ENCODE data around the gene GAS2L1.

GAS2L1 gene

GRCh38 chr22:29284196-29284595, 22.3 kb upstream of the GAS2L1 start:
- no peak for TF ChIP-seq CTCF (IDR thresholded peaks at IDR 0.05)
- Histone ChIP-seq H3K9me3 (no peaks in the 10 kb centered on the region), H3K4me3 (ENCODE audit: low read depth in 1 of 2, low read length in 1 of 2) (no peak overlapping the region), H3K27me3 (no peaks in the 10 kb centered on the region), H3K36me3 (peaks cover 95% of the 10 kb centered on the region), H3K4me1 (ENCODE audit: control insufficient read depth in 1 of 2, insufficient read depth in 1 of 2, low read depth in 1 of 2, low read length in 1 of 2) (no peaks in the 10 kb centered on the region), H3K27ac (no peak overlapping the region)

GRCh38 chr22:29288837-29289236, 17.6 kb upstream of the GAS2L1 start:
- Histone ChIP-seq H3K9me3 (no peaks in the 10 kb centered on the region), H3K36me3 (peaks cover 99% of the 10 kb centered on the region), H3K4me3 (ENCODE audit: low read depth in 1 of 2, low read length in 1 of 2) (no peak overlapping the region), H3K27me3 (no peaks in the 10 kb centered on the region), H3K27ac (no peak overlapping the region), H3K4me1 (ENCODE audit: control insufficient read depth in 1 of 2, insufficient read depth in 1 of 2, low read depth in 1 of 2, low read length in 1 of 2) (no peaks in the 10 kb centered on the region)
- no peak for TF ChIP-seq CTCF (IDR thresholded peaks at IDR 0.05)

GRCh38 chr22:29290061-29290460, 16.4 kb upstream of the GAS2L1 start:
- Histone ChIP-seq H3K36me3 (peaks cover 99% of the 10 kb centered on the region), H3K27ac (no peak overlapping the region), H3K4me1 (ENCODE audit: control insufficient read depth in 1 of 2, insufficient read depth in 1 of 2, low read depth in 1 of 2, low read length in 1 of 2) (no peaks in the 10 kb centered on the region), H3K9me3 (no peaks in the 10 kb centered on the region), H3K4me3 (ENCODE audit: low read depth in 1 of 2, low read length in 1 of 2) (no peak overlapping the region), H3K27me3 (no peaks in the 10 kb centered on the region)
- TF ChIP-seq CTCF (IDR thresholded peaks at IDR 0.05): no peak

GRCh38 chr22:29291215-29291614, 15.2 kb upstream of the GAS2L1 start:
- no peaks in the 10 kb centered on the region for H3K9me3 ChIP-seq
- no peaks in the 10 kb centered on the region for H3K4me1 ChIP-seq (ENCODE audit: control insufficient read depth in 1 of 2, insufficient read depth in 1 of 2, low read depth in 1 of 2, low read length in 1 of 2)
- H3K27me3 ChIP-seq: no peaks in the 10 kb centered on the region
- H3K27ac ChIP-seq: no peak overlapping the region
- TF ChIP-seq CTCF (IDR thresholded peaks at IDR 0.05): no peak
- no peak overlapping the region for H3K4me3 ChIP-seq (ENCODE audit: low read depth in 1 of 2, low read length in 1 of 2)
- H3K36me3 ChIP-seq: peaks cover 99% of the 10 kb centered on the region

GRCh38 chr22:29292379-29292778, 14.1 kb upstream of the GAS2L1 start:
- Histone ChIP-seq H3K9me3 (no peaks in the 10 kb centered on the region), H3K4me1 (ENCODE audit: control insufficient read depth in 1 of 2, insufficient read depth in 1 of 2, low read depth in 1 of 2, low read length in 1 of 2) (no peaks in the 10 kb centered on the region), H3K27me3 (no peaks in the 10 kb centered on the region), H3K36me3 (peaks cover 100% of the 10 kb centered on the region), H3K4me3 (ENCODE audit: low read depth in 1 of 2, low read length in 1 of 2) (no peak overlapping the region), H3K27ac (no peak overlapping the region)
- TF ChIP-seq CTCF (IDR thresholded peaks at IDR 0.05): no peak

- TF ChIP-seq CTCF (IDR thresholded peaks at IDR 0.05): no peak
- H3K27ac ChIP-seq: no peak overlapping the region
- no peaks in the 10 kb centered on the region for H3K27me3 ChIP-seq
- no peak overlapping the region for H3K4me3 ChIP-seq (ENCODE audit: low read depth in 1 of 2, low read length in 1 of 2)
- H3K9me3 ChIP-seq: no peaks in the 10 kb centered on the region
- no peaks in the 10 kb centered on the region for H3K4me1 ChIP-seq (ENCODE audit: control insufficient read depth in 1 of 2, insufficient read depth in 1 of 2, low read depth in 1 of 2, low read length in 1 of 2)
- H3K36me3 ChIP-seq: peaks cover 87% of the 10 kb centered on the region
Observed at GRCh38 chr22:29298641-29299040, 7.8 kb upstream of the GAS2L1 start.
